GM19099 (cell line): ENCODE results near the gene AGRN.

Experiments used
- POLR2A ChIP-seq: IDR thresholded peaks from 3 replicates; pipeline ENCODE4 v1.6.1; 2011; ENCODE audit warnings: low read depth; ENCODE audit not compliant: insufficient read length; ENCODE audit errors: extremely low read depth

AGRN gene

GRCh38 chr1:978835-979743, 40.8 kb upstream of the AGRN start:
- no peak for TF ChIP-seq POLR2A

GRCh38 chr1:979744-980072, 40.2 kb upstream of the AGRN start:
- no peak for TF ChIP-seq POLR2A

GRCh38 chr1:980137-980571, 39.8 kb upstream of the AGRN start:
- TF ChIP-seq POLR2A = no peak

- no peak for TF ChIP-seq POLR2A
Observed at GRCh38 chr1:980602-981395, 39.1 kb upstream of the AGRN start.

- TF ChIP-seq POLR2A = no peak
Observed at GRCh38 chr1:981491-981954, 38.4 kb upstream of the AGRN start.

- TF ChIP-seq POLR2A = no peak
Observed at GRCh38 chr1:981955-982558, 37.9 kb upstream of the AGRN start, which contains the start of gene PERM1. PERM1 (minus strand) TSS chr1:982093; CDS start chr1:981029, 1,064 bp downstream.

GRCh38 chr1:982765-983436, 37.0 kb upstream of the AGRN start:
- TF ChIP-seq POLR2A = no peak

- TF ChIP-seq POLR2A = no peak
Observed at GRCh38 chr1:983798-984475, 36.0 kb upstream of the AGRN start.

GRCh38 chr1:984476-984814, 35.5 kb upstream of the AGRN start:
- TF ChIP-seq POLR2A = no peak

GRCh38 chr1:985126-985525, 34.8 kb upstream of the AGRN start:
- no peak for TF ChIP-seq POLR2A

- TF ChIP-seq POLR2A = no peak
Observed at GRCh38 chr1:991895-992294, 28.0 kb upstream of the AGRN start.

- no peak for TF ChIP-seq POLR2A
Observed at GRCh38 chr1:992362-992761, 27.6 kb upstream of the AGRN start.

- TF ChIP-seq POLR2A = no peak
Observed at GRCh38 chr1:993379-993995, 26.4 kb upstream of the AGRN start.

- TF ChIP-seq POLR2A = no peak
Observed at GRCh38 chr1:995665-996633, 24.0 kb upstream of the AGRN start.
